ENCODE data around the gene CUTA.

The CUTA gene

GRCh38 chr6:33413241-33414120, 4.4 kb downstream of the CUTA start:
- H3K4me1 ChIP-seq (ENCODE audit: control insufficient read depth, insufficient read depth, low read length, unreplicated experiment), result peaks cover 20% of the 10 kb centered on the region

DNA sequence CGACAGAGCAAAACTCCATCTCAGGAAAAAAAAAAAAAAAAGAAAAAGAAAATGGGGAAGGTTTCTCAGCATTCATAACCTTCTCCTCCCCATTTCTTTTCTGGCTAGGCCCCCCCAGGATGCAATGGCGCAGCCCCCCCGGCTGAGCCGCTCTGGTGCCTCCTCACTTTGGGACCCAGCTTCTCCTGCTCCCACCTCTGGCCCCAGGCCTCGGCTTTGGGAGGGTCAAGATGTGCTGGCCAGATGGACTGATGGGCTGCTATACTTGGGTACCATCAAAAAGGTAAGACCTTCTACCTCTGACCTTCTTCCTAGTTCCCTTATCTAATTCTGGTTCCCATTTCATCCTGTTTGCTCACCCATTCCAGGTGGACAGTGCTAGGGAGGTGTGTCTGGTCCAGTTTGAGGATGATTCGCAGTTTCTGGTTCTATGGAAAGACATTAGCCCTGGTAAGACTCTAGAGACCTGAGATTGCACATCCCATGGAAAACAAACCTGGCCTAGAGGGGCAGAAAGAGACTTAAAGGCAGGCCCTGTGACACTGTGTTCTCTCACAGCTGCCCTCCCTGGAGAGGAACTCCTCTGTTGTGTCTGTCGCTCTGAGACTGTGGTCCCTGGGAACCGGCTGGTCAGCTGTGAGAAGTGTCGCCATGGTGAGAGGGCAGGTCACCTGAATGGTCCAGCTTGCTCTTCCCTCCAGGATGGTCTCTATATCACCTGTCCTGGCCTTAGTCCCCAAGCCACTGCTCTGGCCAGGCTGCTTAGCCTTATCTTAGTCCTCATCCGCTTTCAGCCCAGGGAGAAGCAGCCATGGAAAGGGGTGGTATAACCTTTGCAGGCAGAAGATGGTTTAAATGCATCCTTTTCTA, 5.5 kb downstream of the CUTA start:
- H3K27me3 ChIP-seq (ENCODE audit: insufficient read depth, low read length), result no peaks in the 10 kb centered on the region
- peaks cover 33% of the 10 kb centered on the region for H3K79me2 ChIP-seq (ENCODE audit: control insufficient read depth, insufficient read depth, low read length, unreplicated experiment)
- H3K4me1 ChIP-seq (ENCODE audit: control insufficient read depth, insufficient read depth, low read length, unreplicated experiment), result peaks cover 19% of the 10 kb centered on the region
- no peak overlapping the region for H3K27ac ChIP-seq (ENCODE audit: low read depth, low read length)
- peak overlapping the region; percentile 95; the same call in 1 of the 2 replicates for H3K4me3 ChIP-seq (ENCODE audit: low read depth, low read length)
- H3K36me3 ChIP-seq (ENCODE audit: insufficient read depth, low read length), result peaks cover 5% of the 10 kb centered on the region; the same call in 1 of the 2 replicates
- H2AFZ ChIP-seq (ENCODE audit: low read length, unreplicated experiment), result no peak overlapping the region

More at GRCh38 chr6:33413241-33414120, 4.4 kb downstream of the CUTA start:
- Histone ChIP-seq H3K36me3 (ENCODE audit: insufficient read depth, low read length) (0 out of 2 replicates have a peak, but pooled peaks cover 5% of the 10 kb centered on the region), H2AFZ (ENCODE audit: low read length, unreplicated experiment) (no peak overlapping the region), H3K27me3 (ENCODE audit: insufficient read depth, low read length) (no peaks in the 10 kb centered on the region), H3K4me3 (ENCODE audit: low read depth, low read length) (no peak overlapping the region), H3K27ac (ENCODE audit: low read depth, low read length) (no peak overlapping the region), H3K79me2 (ENCODE audit: control insufficient read depth, insufficient read depth, low read length, unreplicated experiment) (peaks cover 37% of the 10 kb centered on the region)

DNA sequence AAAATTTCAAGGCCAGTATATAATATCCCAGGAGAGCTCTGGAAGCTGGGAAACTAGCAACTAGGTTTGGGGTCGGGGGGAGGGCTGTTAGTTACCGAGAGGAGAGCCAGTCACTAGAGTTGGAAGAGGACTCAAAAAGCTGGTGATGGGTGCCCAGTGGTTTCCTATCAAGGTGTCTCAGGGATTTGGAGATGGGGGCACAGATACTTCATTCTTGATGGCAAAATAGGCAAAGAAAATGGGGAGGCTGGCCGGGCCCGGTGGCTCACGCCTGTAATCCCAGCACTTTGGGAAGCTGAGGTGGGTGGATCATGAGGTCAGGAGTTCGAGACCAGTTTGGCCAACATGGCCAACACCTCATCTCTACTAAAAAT, 6.3 kb downstream of the CUTA start:
- peaks cover 28% of the 10 kb centered on the region for H3K79me2 ChIP-seq (ENCODE audit: control insufficient read depth, insufficient read depth, low read length, unreplicated experiment)
- peak overlapping the region; percentile 95 for H3K4me3 ChIP-seq (ENCODE audit: low read depth, low read length)
- peak overlapping the region; percentile 84; the same call in 1 of the 2 replicates for H3K27ac ChIP-seq (ENCODE audit: low read depth, low read length)
- H3K27me3 ChIP-seq (ENCODE audit: insufficient read depth, low read length), result no peaks in the 10 kb centered on the region
- H3K4me1 ChIP-seq (ENCODE audit: control insufficient read depth, insufficient read depth, low read length, unreplicated experiment), result peaks cover 18% of the 10 kb centered on the region
- H2AFZ ChIP-seq (ENCODE audit: low read length, unreplicated experiment), result no peak overlapping the region
- peaks cover 5% of the 10 kb centered on the region; the same call in 1 of the 2 replicates for H3K36me3 ChIP-seq (ENCODE audit: insufficient read depth, low read length)

GRCh38 chr6:33410711-33411631, 6.9 kb downstream of the CUTA start, which contains the start of gene PHF1:
Gene PHF1, plus strand, starts transcription at chr6:33411014. Its CDS starts 1,250 bp downstream, at chr6:33412264.
- peaks cover 22% of the 10 kb centered on the region for H3K79me2 ChIP-seq (ENCODE audit: control insufficient read depth, insufficient read depth, low read length, unreplicated experiment)
- H3K27ac ChIP-seq (ENCODE audit: low read depth, low read length), result peak within 1 kb of the TSS; percentile 84
- H2AFZ ChIP-seq (ENCODE audit: low read length, unreplicated experiment), result peak within 1 kb of the TSS; percentile 91
- H3K4me3 ChIP-seq (ENCODE audit: low read depth, low read length), result peak within 1 kb of the TSS; percentile 95
- peaks cover 14% of the 10 kb centered on the region for H3K4me1 ChIP-seq (ENCODE audit: control insufficient read depth, insufficient read depth, low read length, unreplicated experiment)
- H3K27me3 ChIP-seq (ENCODE audit: insufficient read depth, low read length), result no peaks in the 10 kb centered on the region
- H3K36me3 ChIP-seq (ENCODE audit: insufficient read depth, low read length), result peaks cover 5% of the 10 kb centered on the region; the same call in 1 of the 2 replicates

GRCh38 chr6:33410050-33410710, 7.7 kb downstream of the CUTA start:
- Histone ChIP-seq H3K27me3 (ENCODE audit: insufficient read depth, low read length) (no peaks in the 10 kb centered on the region), H3K27ac (ENCODE audit: low read depth, low read length) (peak overlapping the region; percentile 84), H3K79me2 (ENCODE audit: control insufficient read depth, insufficient read depth, low read length, unreplicated experiment) (peaks cover 14% of the 10 kb centered on the region), H3K4me3 (ENCODE audit: low read depth, low read length) (peak overlapping the region; percentile 95), H3K36me3 (ENCODE audit: insufficient read depth, low read length) (peaks cover 4% of the 10 kb centered on the region), H2AFZ (ENCODE audit: low read length, unreplicated experiment) (peak overlapping the region; percentile 91), H3K4me1 (ENCODE audit: control insufficient read depth, insufficient read depth, low read length, unreplicated experiment) (peaks cover 10% of the 10 kb centered on the region)

- Histone ChIP-seq H3K79me2 (ENCODE audit: control insufficient read depth, insufficient read depth, low read length, unreplicated experiment) (peaks cover 4% of the 10 kb centered on the region), H3K4me1 (ENCODE audit: control insufficient read depth, insufficient read depth, low read length, unreplicated experiment) (peaks cover 5% of the 10 kb centered on the region), H3K4me3 (ENCODE audit: low read depth, low read length) (no peak overlapping the region), H3K27me3 (ENCODE audit: insufficient read depth, low read length) (no peaks in the 10 kb centered on the region), H3K36me3 (ENCODE audit: insufficient read depth, low read length) (peaks cover 6% of the 10 kb centered on the region), H2AFZ (ENCODE audit: low read length, unreplicated experiment) (no peak overlapping the region), H3K27ac (ENCODE audit: low read depth, low read length) (0 out of 2 replicates have a peak overlapping the region, but pooled peaks have one; percentile 16)
Measured at GRCh38 chr6:33407132-33407718, 10.7 kb downstream of the CUTA start.

DNA sequence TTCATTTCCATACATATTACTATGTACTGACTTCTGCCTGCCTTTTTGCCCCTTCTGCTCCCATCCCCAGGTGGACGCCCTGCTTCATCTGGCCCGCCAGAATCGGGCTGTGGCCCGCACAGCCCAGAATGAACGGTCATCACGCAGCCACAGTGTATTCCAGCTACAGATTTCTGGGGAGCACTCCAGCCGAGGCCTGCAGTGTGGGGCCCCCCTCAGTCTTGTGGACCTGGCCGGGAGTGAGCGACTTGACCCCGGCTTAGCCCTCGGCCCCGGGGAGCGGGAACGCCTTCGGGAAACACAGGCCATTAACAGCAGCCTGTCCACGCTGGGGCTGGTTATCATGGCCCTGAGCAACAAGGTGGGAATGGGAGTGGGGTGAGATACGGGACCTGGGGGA, 11.8 kb downstream of the CUTA start:
- Histone ChIP-seq H3K79me2 (ENCODE audit: control insufficient read depth, insufficient read depth, low read length, unreplicated experiment) (no peaks in the 10 kb centered on the region), H3K4me1 (ENCODE audit: control insufficient read depth, insufficient read depth, low read length, unreplicated experiment) (peaks cover 5% of the 10 kb centered on the region), H3K27me3 (ENCODE audit: insufficient read depth, low read length) (no peaks in the 10 kb centered on the region), H3K36me3 (ENCODE audit: insufficient read depth, low read length) (peaks cover 6% of the 10 kb centered on the region), H3K27ac (ENCODE audit: low read depth, low read length) (no peak overlapping the region), H3K4me3 (ENCODE audit: low read depth, low read length) (no peak overlapping the region), H2AFZ (ENCODE audit: low read length, unreplicated experiment) (no peak overlapping the region)

DNA sequence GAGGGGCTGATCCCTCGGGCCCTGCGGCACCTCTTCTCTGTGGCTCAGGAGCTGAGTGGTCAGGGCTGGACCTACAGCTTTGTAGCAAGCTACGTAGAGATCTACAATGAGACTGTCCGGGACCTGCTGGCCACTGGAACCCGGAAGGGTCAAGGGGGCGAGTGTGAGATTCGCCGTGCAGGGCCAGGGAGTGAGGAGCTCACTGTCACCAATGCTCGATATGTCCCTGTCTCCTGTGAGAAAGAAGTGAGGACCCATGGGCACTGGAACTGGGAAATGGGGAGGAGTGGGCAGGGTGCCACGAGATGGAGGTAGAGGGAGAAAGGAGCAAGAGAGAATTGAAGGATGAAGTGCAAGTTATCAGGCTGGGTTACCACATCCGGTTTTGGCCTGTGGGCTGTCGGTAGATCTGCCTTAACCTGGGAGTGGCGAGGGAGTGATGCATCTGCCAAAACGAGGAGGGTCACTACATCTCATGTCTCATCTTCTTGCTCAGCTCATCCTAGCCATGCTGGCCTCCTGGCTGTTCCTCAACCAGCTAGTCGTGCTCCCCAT, 12.4 kb downstream of the CUTA start:
- Histone ChIP-seq H3K36me3 (ENCODE audit: insufficient read depth, low read length) (peaks cover 6% of the 10 kb centered on the region), H3K79me2 (ENCODE audit: control insufficient read depth, insufficient read depth, low read length, unreplicated experiment) (no peaks in the 10 kb centered on the region), H3K27ac (ENCODE audit: low read depth, low read length) (no peak overlapping the region)

DNA sequence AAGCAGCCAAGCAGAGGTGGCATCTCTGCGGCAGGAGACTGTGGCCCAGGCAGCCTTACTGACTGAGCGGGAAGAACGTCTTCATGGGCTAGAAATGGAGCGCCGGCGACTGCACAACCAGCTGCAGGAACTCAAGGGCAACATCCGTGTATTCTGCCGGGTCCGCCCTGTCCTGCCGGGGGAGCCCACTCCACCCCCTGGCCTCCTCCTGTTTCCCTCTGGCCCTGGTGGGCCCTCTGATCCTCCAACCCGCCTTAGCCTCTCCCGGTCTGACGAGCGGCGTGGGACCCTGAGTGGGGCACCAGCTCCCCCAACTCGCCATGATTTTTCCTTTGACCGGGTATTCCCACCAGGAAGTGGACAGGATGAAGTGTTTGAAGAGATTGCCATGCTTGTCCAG, 13.0 kb downstream of the CUTA start:
- no peaks in the 10 kb centered on the region for H3K79me2 ChIP-seq (ENCODE audit: control insufficient read depth, insufficient read depth, low read length, unreplicated experiment)
- H3K4me3 ChIP-seq (ENCODE audit: low read depth, low read length), result no peak overlapping the region
- no peak overlapping the region for H3K27ac ChIP-seq (ENCODE audit: low read depth, low read length)
- H2AFZ ChIP-seq (ENCODE audit: low read length, unreplicated experiment), result no peak overlapping the region
- no peaks in the 10 kb centered on the region for H3K27me3 ChIP-seq (ENCODE audit: insufficient read depth, low read length)
- H3K36me3 ChIP-seq (ENCODE audit: insufficient read depth, low read length), result peaks cover 6% of the 10 kb centered on the region
- peaks cover 5% of the 10 kb centered on the region for H3K4me1 ChIP-seq (ENCODE audit: control insufficient read depth, insufficient read depth, low read length, unreplicated experiment)

More for the DNA sequence above, 12.4 kb downstream of the CUTA start:
- no peak overlapping the region for H2AFZ ChIP-seq (ENCODE audit: low read length, unreplicated experiment)
- H3K27me3 ChIP-seq (ENCODE audit: insufficient read depth, low read length), result no peaks in the 10 kb centered on the region
- H3K4me3 ChIP-seq (ENCODE audit: low read depth, low read length), result no peak overlapping the region
- peaks cover 5% of the 10 kb centered on the region for H3K4me1 ChIP-seq (ENCODE audit: control insufficient read depth, insufficient read depth, low read length, unreplicated experiment)
